BJ (cell line): ENCODE data around the gene CNNM2. TPM values are rescaled to one million over a fixed set of nuclear protein-coding genes. Genes with fewer than 3 reads are reported as not detected.
"Not testable (repeated sequence)": the region's sequence is repeated elsewhere in the genome, so short reads cannot be mapped to it uniquely, and the experiment has no call there.

ENCODE experiments used
- CTCF ChIA-PET: fragments of 350-600 bp; formaldehyde crosslinking; extraction: SDS; loops from one replicate; lab custom pipeline; 2021; ENCODE audit warnings: antibody characterized with exemption, inconsistent platforms; lab: Yijun Ruan, JAX
- POLR2A ChIA-PET: fragments of 300-600 bp; sonication (Branson Sonifier 250); formaldehyde crosslinking; extraction: SDS; loops from one replicate; lab custom pipeline; 2021; ENCODE audit warnings: antibody characterized with exemption; lab: Charles Lee
- DNase-seq: peaks from one replicate; pipeline ENCODE4 v3.0.0-alpha.2; 2011; ENCODE audit warnings: low read depth
- H3K27me3 ChIP-seq: 2 replicates; pipeline ENCODE4 v1.6.0; 2011; ENCODE audit warnings: low read length; ENCODE audit not compliant: control insufficient read depth, insufficient read depth
- H3K36me3 ChIP-seq: 2 replicates; pipeline ENCODE4 v1.5.1; 2011; ENCODE audit warnings: low read length; ENCODE audit not compliant: control insufficient read depth, insufficient read depth
- H3K4me3 ChIP-seq: 2 replicates; pipeline ENCODE4 v1.5.1; 2011; ENCODE audit warnings: low read depth, mild to moderate bottlenecking, control low read depth, low read length
- CTCF ChIP-seq: IDR thresholded peaks from 2 replicates; pipeline ENCODE4 v1.5.1; 2011; ENCODE audit warnings: low read depth, mild to moderate bottlenecking, control low read depth, inconsistent platforms, low read length, moderate library complexity; ENCODE audit not compliant: insufficient read depth
- polyA plus RNA-seq: library from polyadenylated mRNA; depleted of rRNA; stranded (reverse); fragments of >200 nt; gene quantifications from 2 replicates; pipeline ENCODE4 v1.2.3, GENCODE V29; 2011

Gene CNNM2
- polyA plus RNA-seq, 1 experiment: 3.7 TPM

- no peaks in the 10 kb centered on the region; the same call in 1 of the 2 replicates for H3K27me3 ChIP-seq
- DNase-seq: no peak
- no peak for TF ChIP-seq CTCF
- CTCF ChIA-PET: no interaction called here
- POLR2A ChIA-PET: no interaction called here
- no peak overlapping the region for H3K4me3 ChIP-seq
- no peaks in the 10 kb centered on the region for H3K36me3 ChIP-seq
Measured at GRCh38 chr10:102967123-102967522, 49.0 kb downstream of the CNNM2 start.

- Histone ChIP-seq H3K4me3 (no peak overlapping the region), H3K36me3 (no peaks in the 10 kb centered on the region), H3K27me3 (no peaks in the 10 kb centered on the region)
- POLR2A ChIA-PET: no interaction called here
- TF ChIP-seq CTCF: no peak
- CTCF ChIA-PET: interaction anchor here (1.7 kb wide), 1 partner anchor 53 kb away, joined by 3 read pairs; the partner anchor contains the start of gene CNNM2
- DNase-seq: no peak
Measured at GRCh38 chr10:102970562-102971340, 52.7 kb downstream of the CNNM2 start.

- Histone ChIP-seq H3K27me3 (no peaks in the 10 kb centered on the region), H3K4me3 (no peak overlapping the region), H3K36me3 (no peaks in the 10 kb centered on the region)
- DNase-seq: no peak
- ChIA-PET CTCF (no interaction called here), POLR2A (no interaction called here)
- TF ChIP-seq CTCF: no peak
Measured at GRCh38 chr10:102975483-102976379, 57.6 kb downstream of the CNNM2 start.

GRCh38 chr10:102976380-102976726, 58.3 kb downstream of the CNNM2 start:
- POLR2A ChIA-PET, H3K4me3 ChIP-seq, CTCF ChIA-PET, H3K36me3 ChIP-seq, H3K27me3 ChIP-seq, DNase-seq: not testable (repeated sequence)

- POLR2A ChIA-PET: no interaction called here
- DNase-seq: no peak
- H3K27me3 ChIP-seq: no peaks in the 10 kb centered on the region
- no peaks in the 10 kb centered on the region for H3K36me3 ChIP-seq
- no peak overlapping the region for H3K4me3 ChIP-seq
- CTCF ChIA-PET: no interaction called here
- no peak for TF ChIP-seq CTCF
Measured at GRCh38 chr10:102982296-102982695, 64.2 kb downstream of the CNNM2 start.
